Measurements from ENCODE around the gene NR2C1. TPM values are rescaled to one million over a fixed set of nuclear protein-coding genes. Genes with fewer than 3 reads are reported as not detected.

Gene NR2C1
- total RNA-seq, 1 donor from 2014 or later = 43.4 TPM

DNA sequence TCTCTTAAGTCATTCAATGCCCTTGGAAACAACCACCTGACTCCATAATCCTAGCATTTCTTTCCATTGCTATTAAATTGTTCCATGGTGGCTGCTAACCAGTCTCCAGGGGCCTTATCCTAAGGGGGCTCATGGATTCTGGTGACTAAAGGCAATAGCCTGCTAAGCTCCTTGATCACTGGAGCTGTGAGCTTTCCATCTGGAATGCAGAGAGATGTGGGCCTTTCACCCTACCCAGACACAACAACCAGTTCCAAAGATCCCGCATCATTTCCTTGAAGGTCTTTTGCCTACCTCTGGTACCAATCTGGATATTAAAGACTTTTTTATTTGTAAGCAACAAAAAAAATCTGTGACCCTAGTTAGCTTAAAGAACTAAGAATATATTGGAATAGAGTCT lies 102.9 kb downstream of the NR2C1 start:
- TF ChIP-seq CTCF (conservative IDR thresholded peaks at IDR 0.05; ENCODE audit: low read depth, low read length) = no peak
- no peak overlapping the region for H3K4me3 ChIP-seq (ENCODE audit: low read depth, low read length)
- DNase-seq (ENCODE audit: low read depth) = no peak

Other genes starting within 250 kb of the NR2C1 start
- gene NDUFA12, start 69.9 kb downstream of the NR2C1 start, total RNA-seq = 136 and 193 TPM in 2 replicates
- gene FGD6, start 143.8 kb upstream of the NR2C1 start, total RNA-seq = 21.6 and 32.2 TPM in 2 replicates
- 69.1 and 99.4 TPM in 2 replicates for gene VEZT, start 144.2 kb upstream of the NR2C1 start, total RNA-seq

Data from epithelial cell of proximal tubule (primary cell).